Loucy (cell line): Measurements from ENCODE around the gene OS9.

Source experiments
- H2AFZ ChIP-seq: fragments of 200-600 bp; sonication (generic); 2 replicates; pipeline ENCODE4 v1.6.0; 2016; ENCODE audit warnings: antibody characterized with exemption, mild to moderate bottlenecking, low read length, moderate library complexity
- H3F3A ChIP-seq: fragments of 200-600 bp; 2 replicates; pipeline ENCODE4 v1.6.0; 2016; ENCODE audit warnings: antibody characterized with exemption, low read depth, mild to moderate bottlenecking
- H3K27me3 ChIP-seq: fragments of 200-600 bp; sonication (generic); 2 replicates; pipeline ENCODE4 v1.6.1; 2014; ENCODE audit warnings: low read length, mild to moderate bottlenecking; ENCODE audit not compliant: insufficient read depth, poor library complexity, severe bottlenecking
- H3K36me3 ChIP-seq: fragments of 200-600 bp; sonication (generic); 2 replicates; pipeline ENCODE4 v1.6.1; 2016; ENCODE audit warnings: low read length; ENCODE audit not compliant: insufficient read depth
- H3K4me1 ChIP-seq: fragments of 200-600 bp; sonication (generic); 2 replicates; pipeline ENCODE4 v1.5.1; 2014; ENCODE audit warnings: low read length, mild to moderate bottlenecking; ENCODE audit not compliant: insufficient read depth, poor library complexity, severe bottlenecking
- H3K4me2 ChIP-seq: fragments of 200-600 bp; sonication (generic); 2 replicates; pipeline ENCODE4 v1.6.0; 2014; ENCODE audit warnings: antibody characterized with exemption, low read length, low read depth, mild to moderate bottlenecking; ENCODE audit not compliant: poor library complexity, severe bottlenecking
- H3K4me3 ChIP-seq: fragments of 200-600 bp; sonication (generic); 2 replicates; pipeline ENCODE4 v1.5.1; 2014; ENCODE audit warnings: low read length, mild to moderate bottlenecking, mixed read lengths; ENCODE audit not compliant: poor library complexity, severe bottlenecking
- H3K79me2 ChIP-seq: fragments of 200-600 bp; sonication (generic); 2 replicates; pipeline ENCODE4 v1.6.1; 2014; ENCODE audit warnings: low read length; ENCODE audit not compliant: insufficient read depth
- H3K9ac ChIP-seq: fragments of 200-600 bp; sonication (generic); 2 replicates; pipeline ENCODE4 v1.6.0; 2014; ENCODE audit warnings: mild to moderate bottlenecking, low read depth, low read length, moderate library complexity; ENCODE audit not compliant: poor library complexity, severe bottlenecking
- H3K9me2 ChIP-seq: fragments of 200-600 bp; sonication (generic); replicated peaks from 2 replicates; pipeline ENCODE4 v1.6.1; 2016; ENCODE audit warnings: low read depth, low read length, mixed read lengths
- H3K9me3 ChIP-seq: fragments of 200-600 bp; sonication (generic); 2 replicates; pipeline ENCODE4 v1.6.1; 2014; ENCODE audit warnings: mild to moderate bottlenecking, antibody characterized with exemption, low read length, low read depth; ENCODE audit not compliant: insufficient read depth
- H4K20me1 ChIP-seq: fragments of 200-600 bp; sonication (generic); 2 replicates; pipeline ENCODE4 v1.6.0; 2014; ENCODE audit warnings: antibody characterized with exemption, low read length, mild to moderate bottlenecking; ENCODE audit not compliant: insufficient read depth, poor library complexity, severe bottlenecking
- EZH2phosphoT487 ChIP-seq: fragments of 200-600 bp; IDR thresholded peaks from 2 replicates; pipeline ENCODE4 v1.6.1; 2018; ENCODE audit warnings: antibody characterized with exemption, mild to moderate bottlenecking, moderate library complexity, borderline replicate concordance
- TF ChIP-seq, protein P1 (sequence below): fragments of 200-600 bp; sonication (generic); conservative IDR thresholded peaks from 2 replicates; pipeline ENCODE4 v1.5.1; 2014; ENCODE audit warnings: mild to moderate bottlenecking, antibody characterized with exemption, low read length

Gene OS9

DNA sequence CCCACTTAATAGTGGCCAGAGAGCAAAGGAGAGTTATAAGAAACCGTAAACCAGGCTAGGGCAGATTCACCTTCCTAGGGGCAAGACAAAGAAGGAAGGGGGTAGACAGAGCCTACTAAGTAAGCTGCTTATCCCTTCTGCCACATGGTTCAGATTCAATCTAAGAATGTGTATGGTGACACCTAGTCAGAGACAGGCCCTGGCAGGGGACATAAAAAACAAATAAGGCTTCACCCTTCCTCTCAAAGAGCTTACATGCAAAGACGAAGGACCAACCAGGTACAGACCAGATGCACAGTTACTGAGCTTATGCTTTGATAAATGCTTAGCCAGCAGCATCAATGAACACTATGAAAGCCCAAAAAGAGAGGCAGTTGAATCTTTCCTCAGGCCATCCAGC, 68.5 kb downstream of the OS9 start:
- Histone ChIP-seq H3K4me1 (no peaks in the 10 kb centered on the region), H3K36me3 (no peaks in the 10 kb centered on the region; the same call in 1 of the 2 replicates), H3K4me3 (no peak overlapping the region), H3K9ac (no peak overlapping the region), H4K20me1 (peaks cover 7% of the 10 kb centered on the region), H3K9me2 (no peaks in the 10 kb centered on the region), H3K79me2 (no peaks in the 10 kb centered on the region), H3K27me3 (no peaks in the 10 kb centered on the region), H3K4me2 (no peak overlapping the region), H3K9me3 (no peaks in the 10 kb centered on the region), H3F3A (no peaks in the 10 kb centered on the region), H2AFZ (no peak overlapping the region)
- TF ChIP-seq EZH2phosphoT487: no peak
- TF ChIP-seq, protein P1, sequence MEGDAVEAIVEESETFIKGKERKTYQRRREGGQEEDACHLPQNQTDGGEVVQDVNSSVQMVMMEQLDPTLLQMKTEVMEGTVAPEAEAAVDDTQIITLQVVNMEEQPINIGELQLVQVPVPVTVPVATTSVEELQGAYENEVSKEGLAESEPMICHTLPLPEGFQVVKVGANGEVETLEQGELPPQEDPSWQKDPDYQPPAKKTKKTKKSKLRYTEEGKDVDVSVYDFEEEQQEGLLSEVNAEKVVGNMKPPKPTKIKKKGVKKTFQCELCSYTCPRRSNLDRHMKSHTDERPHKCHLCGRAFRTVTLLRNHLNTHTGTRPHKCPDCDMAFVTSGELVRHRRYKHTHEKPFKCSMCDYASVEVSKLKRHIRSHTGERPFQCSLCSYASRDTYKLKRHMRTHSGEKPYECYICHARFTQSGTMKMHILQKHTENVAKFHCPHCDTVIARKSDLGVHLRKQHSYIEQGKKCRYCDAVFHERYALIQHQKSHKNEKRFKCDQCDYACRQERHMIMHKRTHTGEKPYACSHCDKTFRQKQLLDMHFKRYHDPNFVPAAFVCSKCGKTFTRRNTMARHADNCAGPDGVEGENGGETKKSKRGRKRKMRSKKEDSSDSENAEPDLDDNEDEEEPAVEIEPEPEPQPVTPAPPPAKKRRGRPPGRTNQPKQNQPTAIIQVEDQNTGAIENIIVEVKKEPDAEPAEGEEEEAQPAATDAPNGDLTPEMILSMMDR: no peak

DNA sequence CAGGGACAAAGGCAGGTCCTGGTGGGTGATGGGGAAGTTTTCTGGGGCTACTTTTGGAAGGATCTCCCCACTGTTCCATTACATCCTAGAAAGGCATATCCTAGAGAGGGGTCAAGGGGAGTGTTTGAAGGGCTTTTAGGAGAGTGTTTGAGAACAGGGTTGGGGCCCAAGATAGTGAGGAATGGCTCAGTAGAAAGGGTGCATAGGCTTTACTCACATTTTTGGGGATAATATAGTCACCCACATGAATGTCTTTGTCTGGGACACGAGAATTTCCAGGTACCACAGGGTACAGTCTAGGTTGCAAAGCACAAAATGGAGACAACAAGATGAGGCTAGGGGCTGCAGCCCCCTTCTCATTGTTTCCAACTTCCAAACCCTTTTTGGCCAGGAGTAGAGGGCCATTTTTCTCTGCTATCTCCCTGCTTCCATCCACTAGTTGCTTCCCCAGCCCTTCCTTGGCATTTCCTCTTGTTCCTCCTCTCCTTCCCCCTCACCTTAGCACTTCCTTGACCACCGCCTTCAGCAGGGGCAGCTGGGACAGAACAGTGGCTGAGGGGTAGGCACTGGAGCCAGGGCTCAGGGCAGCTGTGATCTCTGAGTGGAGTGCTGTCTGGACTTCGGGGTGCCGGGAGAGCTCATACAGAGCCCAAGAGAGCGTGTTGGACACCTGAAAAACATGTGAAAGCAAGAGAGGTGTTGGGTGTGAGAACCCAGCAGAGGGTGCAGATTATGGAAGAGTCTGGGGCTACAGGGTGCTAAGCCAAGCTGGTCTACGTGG, 70.1 kb downstream of the OS9 start:
- no peaks in the 10 kb centered on the region for H3K9me3 ChIP-seq
- no peak overlapping the region for H3K4me3 ChIP-seq
- no peak overlapping the region for H3K4me2 ChIP-seq
- H3K36me3 ChIP-seq: no peaks in the 10 kb centered on the region
- peaks cover 7% of the 10 kb centered on the region for H4K20me1 ChIP-seq
- H3K27me3 ChIP-seq: no peaks in the 10 kb centered on the region
- H3K79me2 ChIP-seq: no peaks in the 10 kb centered on the region
- no peak overlapping the region for H2AFZ ChIP-seq
- no peaks in the 10 kb centered on the region for H3K9me2 ChIP-seq
- H3K9ac ChIP-seq: no peak overlapping the region
- H3F3A ChIP-seq: no peaks in the 10 kb centered on the region
- no peaks in the 10 kb centered on the region for H3K4me1 ChIP-seq
- TF ChIP-seq, protein P1: no peak
- no peak for TF ChIP-seq EZH2phosphoT487

DNA sequence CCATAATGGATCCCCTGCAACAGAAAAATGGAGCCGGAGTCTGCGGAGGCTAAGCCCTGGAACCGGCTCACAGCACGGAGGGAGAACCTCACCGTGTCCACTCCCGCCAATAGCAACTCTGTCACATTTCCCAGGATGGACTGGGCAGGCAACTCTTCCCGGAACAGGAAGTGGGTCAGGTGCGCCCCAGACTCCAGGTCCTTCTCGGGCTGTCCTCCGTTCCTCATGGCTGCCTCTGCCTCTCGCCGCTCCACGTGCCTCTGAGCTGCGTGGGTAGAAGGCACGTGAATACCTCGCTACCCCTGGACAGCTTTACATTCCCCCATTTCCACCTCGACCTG, 70.7 kb downstream of the OS9 start:
- Histone ChIP-seq H3K9me2 (no peaks in the 10 kb centered on the region), H2AFZ (no peak overlapping the region), H3K4me3 (no peak overlapping the region), H3K4me1 (no peaks in the 10 kb centered on the region), H3K9ac (no peak overlapping the region), H3K79me2 (no peaks in the 10 kb centered on the region), H3K4me2 (no peak overlapping the region), H3K27me3 (no peaks in the 10 kb centered on the region), H4K20me1 (peaks cover 7% of the 10 kb centered on the region), H3F3A (no peaks in the 10 kb centered on the region), H3K9me3 (no peaks in the 10 kb centered on the region), H3K36me3 (no peaks in the 10 kb centered on the region)
- TF ChIP-seq EZH2phosphoT487: no peak
- TF ChIP-seq, protein P1: no peak
